Measurements from ENCODE around the gene MYH6.

Gene MYH6

GRCh38 chr14:23442721-23443356 lies 34.8 kb upstream of the MYH6 start:
- H3K4me3 ChIP-seq (ENCODE audit: low read length): no peak overlapping the region
- TF ChIP-seq CTCF (conservative IDR thresholded peaks at IDR 0.05; ENCODE audit: low read length): no peak
- DNase-seq (ENCODE audit: low read depth): no peak

- DNase-seq (ENCODE audit: low read depth): no peak
- TF ChIP-seq CTCF (conservative IDR thresholded peaks at IDR 0.05; ENCODE audit: low read length): no peak
- H3K4me3 ChIP-seq (ENCODE audit: low read length): no peak overlapping the region
Measured at GRCh38 chr14:23441076-23441475, 33.0 kb upstream of the MYH6 start.

- DNase-seq (ENCODE audit: low read depth): no peak
- TF ChIP-seq CTCF (conservative IDR thresholded peaks at IDR 0.05; ENCODE audit: low read length): no peak
- no peak overlapping the region for H3K4me3 ChIP-seq (ENCODE audit: low read length)
Measured at GRCh38 chr14:23439107-23439835, 31.2 kb upstream of the MYH6 start.

- DNase-seq (ENCODE audit: low read depth): no peak
- TF ChIP-seq CTCF (conservative IDR thresholded peaks at IDR 0.05; ENCODE audit: low read length): no peak
- no peak overlapping the region for H3K4me3 ChIP-seq (ENCODE audit: low read length)
Measured at GRCh38 chr14:23438101-23438971, 30.3 kb upstream of the MYH6 start.

- TF ChIP-seq CTCF (conservative IDR thresholded peaks at IDR 0.05; ENCODE audit: low read length): no peak
- H3K4me3 ChIP-seq (ENCODE audit: low read length): no peak overlapping the region
- DNase-seq (ENCODE audit: low read depth): no peak
Measured at GRCh38 chr14:23437133-23438100, 29.3 kb upstream of the MYH6 start.

- DNase-seq (ENCODE audit: low read depth): no peak
- no peak overlapping the region for H3K4me3 ChIP-seq (ENCODE audit: low read length)
Measured at GRCh38 chr14:23436327-23437132, 28.5 kb upstream of the MYH6 start.

More at GRCh38 chr14:23436327-23437132, 28.5 kb upstream of the MYH6 start:
- TF ChIP-seq CTCF (conservative IDR thresholded peaks at IDR 0.05; ENCODE audit: low read length): no peak

Data from AG10803 (cell line).